ENCODE data around the gene SETD1B.
"Not testable (repeated sequence)": the region's sequence is repeated elsewhere in the genome, so short reads cannot be mapped to it uniquely, and the experiment has no call there.

The SETD1B gene

GRCh38 chr12:121781484-121781997, 22.3 kb upstream of the SETD1B start:
- no peak for DNase-seq

- peak; percentile 63 for DNase-seq
Observed at GRCh38 chr12:121781998-121782979, 21.5 kb upstream of the SETD1B start.

GRCh38 chr12:121783766-121784165, 20.0 kb upstream of the SETD1B start:
- no peak for DNase-seq

GRCh38 chr12:121784460-121784859, 19.3 kb upstream of the SETD1B start:
- no peak for DNase-seq

GRCh38 chr12:121786440-121786825, 17.4 kb upstream of the SETD1B start:
- peak; percentile 62 for DNase-seq

- peak; percentile 59 for DNase-seq
Observed at GRCh38 chr12:121787063-121788025, 16.5 kb upstream of the SETD1B start.

- no peak for DNase-seq
Observed at GRCh38 chr12:121788176-121788818, 15.5 kb upstream of the SETD1B start.

GRCh38 chr12:121789233-121789781, 14.5 kb upstream of the SETD1B start:
- DNase-seq, result peak; percentile 70

- peak; percentile 97 for DNase-seq
Observed at GRCh38 chr12:121789800-121790728, 13.7 kb upstream of the SETD1B start.

- not testable (repeated sequence) for DNase-seq
Observed at GRCh38 chr12:121790785-121791184, 13.0 kb upstream of the SETD1B start.

- peak; percentile 63 for DNase-seq
Observed at GRCh38 chr12:121791671-121792551, 11.9 kb upstream of the SETD1B start.

- DNase-seq, result peak; percentile 76
Observed at GRCh38 chr12:121792607-121793439, 11.0 kb upstream of the SETD1B start.

- DNase-seq, result no peak
Observed at GRCh38 chr12:121793440-121793837, 10.4 kb upstream of the SETD1B start, which contains the start of gene RHOF. Gene RHOF (minus strand): TSS chr12:121793688. CDS start chr12:121793633, 55 bp downstream.

GRCh38 chr12:121793838-121794533, 9.8 kb upstream of the SETD1B start:
- peak; percentile 95 for DNase-seq

GRCh38 chr12:121794534-121795033, 9.2 kb upstream of the SETD1B start:
- DNase-seq, result peak; percentile 64

GRCh38 chr12:121795034-121795968, 8.5 kb upstream of the SETD1B start:
- DNase-seq, result peak; percentile 83
